ENCODE measurements around the gene RALGPS2. TPM values are rescaled to one million over a fixed set of nuclear protein-coding genes. Genes with fewer than 3 reads are reported as not detected.

The RALGPS2 gene
- total and polyA plus RNA-seq, 2 of the 13 experiments (the other 11 are each of a cell fraction or from before 2014, with no cell fraction given), result 15.6 to 36.0 TPM

- 0 out of 2 replicates have a peak, but pooled peaks have one; percentile 14 for TF ChIP-seq MEIS2 (CRISPR knock-in tag; IDR thresholded peaks at IDR 0.05)
- no peak for TF ChIP-seq SALL2 (CRISPR knock-in tag; IDR thresholded peaks at IDR 0.05)
- no peak for TF ChIP-seq ZFP37 (CRISPR knock-in tag; IDR thresholded peaks at IDR 0.05; ENCODE audit: borderline replicate concordance)
- peak; percentile 65 for TF ChIP-seq UBTF (CRISPR knock-in tag; IDR thresholded peaks at IDR 0.05)
- TF ChIP-seq TMF1 (CRISPR knock-in tag; IDR thresholded peaks at IDR 0.05; ENCODE audit: low read depth), result no peak; the same call in 1 of the 2 replicates
- TF ChIP-seq ZNF605 (CRISPR knock-in tag; IDR thresholded peaks at IDR 0.05), result 0 out of 2 replicates have a peak, but pooled peaks have one; percentile 45
- peak; percentile 22; the same call in 1 of the 2 replicates for TF ChIP-seq PITX1 (CRISPR knock-in tag; IDR thresholded peaks at IDR 0.05)
- TF ChIP-seq NAIF1 (CRISPR knock-in tag; IDR thresholded peaks at IDR 0.05; ENCODE audit: borderline replicate concordance), result no peak; the same call in 1 of the 2 replicates
- TF ChIP-seq ZNF576 (CRISPR knock-in tag; IDR thresholded peaks at IDR 0.05), result no peak
- no peak for TF ChIP-seq ZFP41 (CRISPR knock-in tag; IDR thresholded peaks at IDR 0.05; ENCODE audit: borderline replicate concordance)
- peak; percentile 10 for TF ChIP-seq HNRNPLL (IDR thresholded peaks at IDR 0.05; ENCODE audit: low read depth, low read length, poor library complexity, severe bottlenecking)
- no peak for TF ChIP-seq NKX3-1 (CRISPR knock-in tag; IDR thresholded peaks at IDR 0.05)
- TF ChIP-seq ZNF652 (CRISPR knock-in tag; IDR thresholded peaks at IDR 0.05; ENCODE audit: borderline replicate concordance, low read depth), result no peak
- TF ChIP-seq NCOA5 (CRISPR knock-in tag; IDR thresholded peaks at IDR 0.05), result no peak
- peak; percentile 40; the same call in 1 of the 2 replicates for TF ChIP-seq ZBTB25 (CRISPR knock-in tag; IDR thresholded peaks at IDR 0.05)
- TF ChIP-seq ZNF891 (CRISPR knock-in tag; IDR thresholded peaks at IDR 0.05), result no peak
- no peak for TF ChIP-seq CAMTA2 (CRISPR knock-in tag; IDR thresholded peaks at IDR 0.05; ENCODE audit: borderline replicate concordance)
- TF ChIP-seq SNAPC4 (CRISPR knock-in tag; IDR thresholded peaks at IDR 0.05), result peak; percentile 75
- TF ChIP-seq CBX5 (CRISPR knock-in tag; IDR thresholded peaks at IDR 0.05; ENCODE audit: borderline replicate concordance), result no peak
- TF ChIP-seq GZF1 (CRISPR knock-in tag; IDR thresholded peaks at IDR 0.05), result no peak
- no peak for TF ChIP-seq TCF12 (IDR thresholded peaks at IDR 0.05)
- no peak for TF ChIP-seq TCF12 (CRISPR knock-in tag; IDR thresholded peaks at IDR 0.05)
- TF ChIP-seq SIN3B (IDR thresholded peaks at IDR 0.05; ENCODE audit: low read length), result no peak
- TF ChIP-seq NFIC (IDR thresholded peaks at IDR 0.05; ENCODE audit: low read length), result no peak
Observed at GRCh38 chr1:178726087-178726517, 1.1 kb downstream of the RALGPS2 start (continued).

Measured in HepG2 (cell line).